HG03575 (cell line): ENCODE results near the gene DEF6.

ENCODE experiments used
- ATAC-seq: cut with Tn5 transposase; IDR thresholded peaks from one replicate; pipeline ENCODE4 v1.9.1; 2021; ENCODE audit not compliant: unreplicated experiment, insufficient number of reproducible peaks, low FRiP score; ENCODE audit errors: extremely low read depth

The DEF6 gene

GRCh38 chr6:35273822-35274559 is 23.6 kb upstream of the DEF6 start:
- ATAC-seq, result no peak

GRCh38 chr6:35275744-35276260 is 21.8 kb upstream of the DEF6 start:
- no peak for ATAC-seq

GRCh38 chr6:35278708-35279107 is 18.9 kb upstream of the DEF6 start:
- no peak for ATAC-seq

GRCh38 chr6:35280903-35281302 is 16.7 kb upstream of the DEF6 start:
- no peak for ATAC-seq

GRCh38 chr6:35282472-35282871 is 15.1 kb upstream of the DEF6 start:
- no peak for ATAC-seq

- no peak for ATAC-seq
Measured at GRCh38 chr6:35283361-35283760, 14.3 kb upstream of the DEF6 start.

GRCh38 chr6:35287671-35288396 is 9.8 kb upstream of the DEF6 start:
- ATAC-seq, result no peak

GRCh38 chr6:35288834-35289233 is 8.8 kb upstream of the DEF6 start:
- ATAC-seq, result no peak

- no peak for ATAC-seq
Measured at GRCh38 chr6:35291491-35291890, 6.1 kb upstream of the DEF6 start.

- ATAC-seq, result no peak
Measured at GRCh38 chr6:35292494-35292893, 5.1 kb upstream of the DEF6 start.

- no peak for ATAC-seq
Measured at GRCh38 chr6:35293681-35294080, 3.9 kb upstream of the DEF6 start.

GRCh38 chr6:35294308-35294945 is 3.2 kb upstream of the DEF6 start:
- ATAC-seq, result no peak

- no peak for ATAC-seq
Measured at GRCh38 chr6:35295036-35295435, 2.6 kb upstream of the DEF6 start.

- no peak for ATAC-seq
Measured at GRCh38 chr6:35295521-35296315, 1.9 kb upstream of the DEF6 start.

GRCh38 chr6:35296931-35297600 is 552 bp upstream of the DEF6 start:
- ATAC-seq, result no peak

GRCh38 chr6:35298625-35299140 is 1.1 kb downstream of the DEF6 start:
- ATAC-seq, result no peak

GRCh38 chr6:35299674-35300073 is 2.1 kb downstream of the DEF6 start:
- no peak for ATAC-seq

- ATAC-seq, result no peak
Measured at GRCh38 chr6:35300848-35301247, 3.2 kb downstream of the DEF6 start.
